ENCODE measurements around the gene CSDE1.

- no peak for TF ChIP-seq POLR2AphosphoS5 (IDR thresholded peaks at IDR 0.05; ENCODE audit: insufficient read depth, low read depth, low read length)
- TF ChIP-seq EZH2 (IDR thresholded peaks at IDR 0.05; ENCODE audit: borderline replicate concordance, low read depth, low read length, severe bottlenecking): no peak
These were observed 44.8 kb downstream of the CSDE1 start for GRCh38 chr1:114712977-114713376.

All from endothelial cell of umbilical vein (primary cell).